Activated T-helper 1 cell treated with anti-CD3 and anti-CD28 coated beads, Interleukin-12 subunit alpha, Interleukin-12 subunit beta, Interleukin-2, Interleukin-4 antibody, amounts not matched to agents 30 ng/mL and 10 ng/mL and 1 ng/mL, durations not matched to agents 14 hours and 24 hours and 36 hours (primary cell): ENCODE measurements around the gene TTC22. TPM values are rescaled to one million over a fixed set of nuclear protein-coding genes. Genes with fewer than 3 reads are reported as not detected.
"Not testable (repeated sequence)": the region's sequence is repeated elsewhere in the genome, so short reads cannot be mapped to it uniquely, and the experiment has no call there.

Experiments
- DNase-seq: peaks from one replicate; pipeline ENCODE4 v3.0.0; 2021; ENCODE audit warnings: low spot score
- H3K27ac Mint-ChIP-seq: one replicate; pipeline ENCODE4 v1.8.0; 2021; ENCODE audit warnings: mild to moderate bottlenecking, mixed read lengths
- H3K27me3 Mint-ChIP-seq: one replicate; pipeline ENCODE4 v1.8.0; 2022; ENCODE audit warnings: mild to moderate bottlenecking, moderate library complexity, mixed read lengths; ENCODE audit not compliant: insufficient read depth
- H3K36me3 Mint-ChIP-seq: one replicate; pipeline ENCODE4 v1.8.0; 2021; ENCODE audit warnings: low read depth, mixed read lengths
- H3K4me1 Mint-ChIP-seq: one replicate; pipeline ENCODE4 v1.8.0; 2021; ENCODE audit warnings: low read depth, mixed read lengths
- H3K4me3 Mint-ChIP-seq: one replicate; pipeline ENCODE4 v1.8.0; 2021; ENCODE audit warnings: mild to moderate bottlenecking, moderate library complexity, mixed read lengths
- H3K9me3 Mint-ChIP-seq: one replicate; pipeline ENCODE4 v1.8.0; 2021; ENCODE audit warnings: mixed read lengths
- intact Hi-C: fragments of 100-400 bp; cut with micrococcal nuclease; formaldehyde crosslinking; loops from one replicate; pipeline ENCODE4 v1.15.1; 2024
- total RNA-seq: library from RNA; stranded (reverse); gene quantifications from 2 replicates; pipeline ENCODE4 v1.2.3, GENCODE V29; 2022

TTC22 gene
- total RNA-seq, 1 donor from 2014 or later: 2.3 TPM

- no peaks in the 10 kb centered on the region for H3K36me3 Mint-ChIP-seq
- no peaks in the 10 kb centered on the region for H3K27me3 Mint-ChIP-seq
- no peaks in the 10 kb centered on the region for H3K9me3 Mint-ChIP-seq
- DNase-seq: no peak
- peaks cover 4% of the 10 kb centered on the region for H3K4me1 Mint-ChIP-seq
- intact Hi-C loops: no loop called here
- no peak overlapping the region for H3K4me3 Mint-ChIP-seq
- no peak overlapping the region for H3K27ac Mint-ChIP-seq
Observed at GRCh38 chr1:54786778-54787177, 14.3 kb downstream of the TTC22 start.

- Mint-ChIP-seq H3K27ac (no peak overlapping the region), H3K4me3 (no peak overlapping the region), H3K27me3 (no peaks in the 10 kb centered on the region), H3K36me3 (no peaks in the 10 kb centered on the region), H3K9me3 (no peaks in the 10 kb centered on the region), H3K4me1 (peaks cover 4% of the 10 kb centered on the region)
- DNase-seq: no peak
- intact Hi-C loops: no loop called here
Observed at GRCh38 chr1:54784066-54784465, 17.1 kb downstream of the TTC22 start.

GRCh38 chr1:54782588-54782987 is 18.5 kb downstream of the TTC22 start:
- Mint-ChIP-seq H3K27ac (no peak overlapping the region), H3K9me3 (no peaks in the 10 kb centered on the region), H3K36me3 (no peaks in the 10 kb centered on the region), H3K4me1 (no peaks in the 10 kb centered on the region), H3K4me3 (no peak overlapping the region), H3K27me3 (no peaks in the 10 kb centered on the region)
- DNase-seq: no peak
- intact Hi-C loops: no loop called here

- H3K36me3 Mint-ChIP-seq: no peaks in the 10 kb centered on the region
Observed at GRCh38 chr1:54782156-54782555, 19.0 kb downstream of the TTC22 start.

GRCh38 chr1:54781023-54781723 is 19.9 kb downstream of the TTC22 start:
- Mint-ChIP-seq H3K4me1 (no peaks in the 10 kb centered on the region), H3K27ac (no peak overlapping the region), H3K4me3 (no peak overlapping the region), H3K36me3 (no peaks in the 10 kb centered on the region), H3K27me3 (no peaks in the 10 kb centered on the region), H3K9me3 (no peaks in the 10 kb centered on the region)
- intact Hi-C loops: no loop called here
- no peak for DNase-seq

More at GRCh38 chr1:54782156-54782555, 19.0 kb downstream of the TTC22 start:
- intact Hi-C loops: no loop called here
- Mint-ChIP-seq H3K4me1 (no peaks in the 10 kb centered on the region), H3K27ac (no peak overlapping the region), H3K9me3 (no peaks in the 10 kb centered on the region), H3K27me3 (no peaks in the 10 kb centered on the region), H3K4me3 (no peak overlapping the region)
- no peak for DNase-seq

GRCh38 chr1:54777431-54777830 is 23.7 kb downstream of the TTC22 start:
- no peak for DNase-seq
- H3K4me3 Mint-ChIP-seq: no peak overlapping the region
- H3K27me3 Mint-ChIP-seq: no peaks in the 10 kb centered on the region
- no peaks in the 10 kb centered on the region for H3K36me3 Mint-ChIP-seq
- intact Hi-C loops: no loop called here
- no peaks in the 10 kb centered on the region for H3K9me3 Mint-ChIP-seq
- no peak overlapping the region for H3K27ac Mint-ChIP-seq
- no peaks in the 10 kb centered on the region for H3K4me1 Mint-ChIP-seq

- Mint-ChIP-seq H3K9me3 (no peaks in the 10 kb centered on the region), H3K36me3 (no peaks in the 10 kb centered on the region)
Observed at GRCh38 chr1:54777011-54777410, 24.1 kb downstream of the TTC22 start.

GRCh38 chr1:54775828-54776721 is 25.0 kb downstream of the TTC22 start:
- H3K9me3 Mint-ChIP-seq, H3K4me1 Mint-ChIP-seq, H3K27ac Mint-ChIP-seq, H3K36me3 Mint-ChIP-seq, intact Hi-C loops, H3K27me3 Mint-ChIP-seq, H3K4me3 Mint-ChIP-seq, DNase-seq: not testable (repeated sequence)

More at GRCh38 chr1:54777011-54777410, 24.1 kb downstream of the TTC22 start:
- no peak overlapping the region for H3K27ac Mint-ChIP-seq
- intact Hi-C loops: no loop called here
- no peaks in the 10 kb centered on the region for H3K27me3 Mint-ChIP-seq
- DNase-seq: no peak
- no peaks in the 10 kb centered on the region for H3K4me1 Mint-ChIP-seq
- H3K4me3 Mint-ChIP-seq: no peak overlapping the region

GRCh38 chr1:54774820-54775498 is 26.2 kb downstream of the TTC22 start:
- H3K36me3 Mint-ChIP-seq: no peaks in the 10 kb centered on the region
- no peak overlapping the region for H3K27ac Mint-ChIP-seq
- no peaks in the 10 kb centered on the region for H3K4me1 Mint-ChIP-seq
- DNase-seq: no peak
- H3K9me3 Mint-ChIP-seq: no peaks in the 10 kb centered on the region
- no peaks in the 10 kb centered on the region for H3K27me3 Mint-ChIP-seq
- no peak overlapping the region for H3K4me3 Mint-ChIP-seq
- intact Hi-C loops: no loop called here

GRCh38 chr1:54772951-54773350 is 28.2 kb downstream of the TTC22 start:
- Mint-ChIP-seq H3K9me3 (no peaks in the 10 kb centered on the region), H3K27me3 (no peaks in the 10 kb centered on the region), H3K36me3 (no peaks in the 10 kb centered on the region), H3K4me1 (no peaks in the 10 kb centered on the region), H3K4me3 (no peak overlapping the region), H3K27ac (no peak overlapping the region)
- DNase-seq: no peak
- intact Hi-C loops: no loop called here

GRCh38 chr1:54768093-54768492 is 33.0 kb downstream of the TTC22 start:
- no peak overlapping the region for H3K27ac Mint-ChIP-seq
- no peak overlapping the region for H3K4me3 Mint-ChIP-seq
- no peak for DNase-seq
- H3K9me3 Mint-ChIP-seq: no peaks in the 10 kb centered on the region
- H3K27me3 Mint-ChIP-seq: no peaks in the 10 kb centered on the region
- intact Hi-C loops: no loop called here
- H3K36me3 Mint-ChIP-seq: no peaks in the 10 kb centered on the region
- peaks cover 21% of the 10 kb centered on the region for H3K4me1 Mint-ChIP-seq

- intact Hi-C loops: no loop called here
- no peak for DNase-seq
- H3K4me1 Mint-ChIP-seq: peaks cover 26% of the 10 kb centered on the region
- no peaks in the 10 kb centered on the region for H3K36me3 Mint-ChIP-seq
- no peak overlapping the region for H3K4me3 Mint-ChIP-seq
- H3K27me3 Mint-ChIP-seq: no peaks in the 10 kb centered on the region
- H3K9me3 Mint-ChIP-seq: no peaks in the 10 kb centered on the region
- H3K27ac Mint-ChIP-seq: no peak overlapping the region
Observed at GRCh38 chr1:54767526-54767925, 33.6 kb downstream of the TTC22 start.

- H3K27ac Mint-ChIP-seq: no peak overlapping the region
- no peak for DNase-seq
- H3K9me3 Mint-ChIP-seq: no peaks in the 10 kb centered on the region
- intact Hi-C loops: no loop called here
- no peaks in the 10 kb centered on the region for H3K27me3 Mint-ChIP-seq
- peaks cover 26% of the 10 kb centered on the region for H3K4me1 Mint-ChIP-seq
- H3K36me3 Mint-ChIP-seq: no peaks in the 10 kb centered on the region
- no peak overlapping the region for H3K4me3 Mint-ChIP-seq
Observed at GRCh38 chr1:54766726-54767125, 34.4 kb downstream of the TTC22 start.
